H1 (cell line): ENCODE data around the gene PRKCA.

Experiments used
- BACH1 ChIP-seq: IDR thresholded peaks from 2 replicates; pipeline ENCODE4 v1.6.1; 2012; ENCODE audit warnings: low read length, improper control_type of control experiment
- EP300 ChIP-seq, 2 experiments: IDR thresholded peaks; 1 replicate in 1 of 2; 2 replicates in 1 of 2; pipeline ENCODE4 v1.6.1; 2011 to 2012; ENCODE audit warnings: low read depth in 2 of 2, low read length in 2 of 2, mild to moderate bottlenecking in 2 of 2, borderline replicate concordance in 1 of 2, inconsistent platforms in 1 of 2, moderate library complexity in 1 of 2
- POLR2A ChIP-seq, 2 experiments: IDR thresholded peaks; 1 replicate in 1 of 2; 2 replicates in 1 of 2; pipeline ENCODE4 v1.6.1; 2011; ENCODE audit warnings: low read depth in 2 of 2, low read length in 2 of 2, mild to moderate bottlenecking in 2 of 2; ENCODE audit errors: control extremely low read depth in 1 of 2
- SIN3A ChIP-seq, 2 experiments: IDR thresholded peaks in 1 of 2; conservative IDR thresholded peaks in 1 of 2; 2 replicates each; pipeline ENCODE4 v1.6.1; 2011 to 2012; ENCODE audit warnings: low read length in 2 of 2, improper control_type of control experiment in 1 of 2, low read depth in 1 of 2, mild to moderate bottlenecking in 1 of 2
- TAF1 ChIP-seq: IDR thresholded peaks from 2 replicates; pipeline ENCODE4 v1.6.1; 2011; ENCODE audit warnings: mild to moderate bottlenecking, low read depth, low read length
- YY1 ChIP-seq: IDR thresholded peaks from 2 replicates; pipeline ENCODE4 v1.6.1; 2011; ENCODE audit warnings: low read depth, mild to moderate bottlenecking, low read length
- TF ChIP-seq, protein P1 (sequence below), 3 experiments: IDR thresholded peaks; 1 replicate in 2 of 3; 2 replicates in 1 of 3; pipeline versions ENCODE4 v1.5.1 to v1.6.1; 2011; ENCODE audit warnings: low read length in 3 of 3, mild to moderate bottlenecking in 3 of 3, inconsistent platforms in 2 of 3, low read depth in 1 of 3, moderate library complexity in 1 of 3; ENCODE audit not compliant: insufficient read depth in 1 of 3; ENCODE audit errors: control extremely low read depth in 1 of 3
- TF ChIP-seq, protein P2 (sequence below): fragments of 300-600 bp; sonication (generic); IDR thresholded peaks from 2 replicates; pipeline ENCODE4 v1.7.1; 2012; ENCODE audit warnings: low read length, moderate library complexity, mild to moderate bottlenecking, inconsistent platforms; ENCODE audit not compliant: insufficient replicate concordance

DNA sequence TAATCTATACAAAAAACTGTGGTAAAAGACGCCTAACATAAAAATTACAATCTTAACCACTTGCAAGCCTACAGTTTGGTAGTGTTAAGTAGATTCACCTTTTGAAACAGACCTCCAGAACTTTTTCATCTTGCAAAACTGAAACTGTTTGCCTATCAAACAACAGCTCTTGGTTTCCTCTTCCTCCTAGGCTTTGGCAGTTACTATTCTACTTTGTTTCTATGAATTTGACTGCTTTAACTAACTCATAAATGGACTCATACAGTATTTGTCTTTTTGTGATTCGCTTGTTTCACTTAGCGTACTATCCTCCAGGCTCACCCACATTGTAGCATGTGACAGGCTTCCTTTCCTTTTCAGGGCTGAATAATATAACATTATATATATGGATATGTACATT is 97.0 kb downstream of the PRKCA start:
- no peak for TF ChIP-seq TAF1
- TF ChIP-seq, protein P1, sequence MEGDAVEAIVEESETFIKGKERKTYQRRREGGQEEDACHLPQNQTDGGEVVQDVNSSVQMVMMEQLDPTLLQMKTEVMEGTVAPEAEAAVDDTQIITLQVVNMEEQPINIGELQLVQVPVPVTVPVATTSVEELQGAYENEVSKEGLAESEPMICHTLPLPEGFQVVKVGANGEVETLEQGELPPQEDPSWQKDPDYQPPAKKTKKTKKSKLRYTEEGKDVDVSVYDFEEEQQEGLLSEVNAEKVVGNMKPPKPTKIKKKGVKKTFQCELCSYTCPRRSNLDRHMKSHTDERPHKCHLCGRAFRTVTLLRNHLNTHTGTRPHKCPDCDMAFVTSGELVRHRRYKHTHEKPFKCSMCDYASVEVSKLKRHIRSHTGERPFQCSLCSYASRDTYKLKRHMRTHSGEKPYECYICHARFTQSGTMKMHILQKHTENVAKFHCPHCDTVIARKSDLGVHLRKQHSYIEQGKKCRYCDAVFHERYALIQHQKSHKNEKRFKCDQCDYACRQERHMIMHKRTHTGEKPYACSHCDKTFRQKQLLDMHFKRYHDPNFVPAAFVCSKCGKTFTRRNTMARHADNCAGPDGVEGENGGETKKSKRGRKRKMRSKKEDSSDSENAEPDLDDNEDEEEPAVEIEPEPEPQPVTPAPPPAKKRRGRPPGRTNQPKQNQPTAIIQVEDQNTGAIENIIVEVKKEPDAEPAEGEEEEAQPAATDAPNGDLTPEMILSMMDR (IDR thresholded peaks at IDR 0.05; ENCODE audit: control extremely low read depth in 1 of 3, insufficient read depth in 1 of 3, low read depth in 1 of 3, low read length in 3 of 3): no peak
- no peak for TF ChIP-seq EP300 (IDR thresholded peaks at IDR 0.05; ENCODE audit: borderline replicate concordance in 1 of 2, low read depth in 2 of 2, low read length in 2 of 2)
- no peak for TF ChIP-seq BACH1
- no peak for TF ChIP-seq YY1
- TF ChIP-seq, protein P2, sequence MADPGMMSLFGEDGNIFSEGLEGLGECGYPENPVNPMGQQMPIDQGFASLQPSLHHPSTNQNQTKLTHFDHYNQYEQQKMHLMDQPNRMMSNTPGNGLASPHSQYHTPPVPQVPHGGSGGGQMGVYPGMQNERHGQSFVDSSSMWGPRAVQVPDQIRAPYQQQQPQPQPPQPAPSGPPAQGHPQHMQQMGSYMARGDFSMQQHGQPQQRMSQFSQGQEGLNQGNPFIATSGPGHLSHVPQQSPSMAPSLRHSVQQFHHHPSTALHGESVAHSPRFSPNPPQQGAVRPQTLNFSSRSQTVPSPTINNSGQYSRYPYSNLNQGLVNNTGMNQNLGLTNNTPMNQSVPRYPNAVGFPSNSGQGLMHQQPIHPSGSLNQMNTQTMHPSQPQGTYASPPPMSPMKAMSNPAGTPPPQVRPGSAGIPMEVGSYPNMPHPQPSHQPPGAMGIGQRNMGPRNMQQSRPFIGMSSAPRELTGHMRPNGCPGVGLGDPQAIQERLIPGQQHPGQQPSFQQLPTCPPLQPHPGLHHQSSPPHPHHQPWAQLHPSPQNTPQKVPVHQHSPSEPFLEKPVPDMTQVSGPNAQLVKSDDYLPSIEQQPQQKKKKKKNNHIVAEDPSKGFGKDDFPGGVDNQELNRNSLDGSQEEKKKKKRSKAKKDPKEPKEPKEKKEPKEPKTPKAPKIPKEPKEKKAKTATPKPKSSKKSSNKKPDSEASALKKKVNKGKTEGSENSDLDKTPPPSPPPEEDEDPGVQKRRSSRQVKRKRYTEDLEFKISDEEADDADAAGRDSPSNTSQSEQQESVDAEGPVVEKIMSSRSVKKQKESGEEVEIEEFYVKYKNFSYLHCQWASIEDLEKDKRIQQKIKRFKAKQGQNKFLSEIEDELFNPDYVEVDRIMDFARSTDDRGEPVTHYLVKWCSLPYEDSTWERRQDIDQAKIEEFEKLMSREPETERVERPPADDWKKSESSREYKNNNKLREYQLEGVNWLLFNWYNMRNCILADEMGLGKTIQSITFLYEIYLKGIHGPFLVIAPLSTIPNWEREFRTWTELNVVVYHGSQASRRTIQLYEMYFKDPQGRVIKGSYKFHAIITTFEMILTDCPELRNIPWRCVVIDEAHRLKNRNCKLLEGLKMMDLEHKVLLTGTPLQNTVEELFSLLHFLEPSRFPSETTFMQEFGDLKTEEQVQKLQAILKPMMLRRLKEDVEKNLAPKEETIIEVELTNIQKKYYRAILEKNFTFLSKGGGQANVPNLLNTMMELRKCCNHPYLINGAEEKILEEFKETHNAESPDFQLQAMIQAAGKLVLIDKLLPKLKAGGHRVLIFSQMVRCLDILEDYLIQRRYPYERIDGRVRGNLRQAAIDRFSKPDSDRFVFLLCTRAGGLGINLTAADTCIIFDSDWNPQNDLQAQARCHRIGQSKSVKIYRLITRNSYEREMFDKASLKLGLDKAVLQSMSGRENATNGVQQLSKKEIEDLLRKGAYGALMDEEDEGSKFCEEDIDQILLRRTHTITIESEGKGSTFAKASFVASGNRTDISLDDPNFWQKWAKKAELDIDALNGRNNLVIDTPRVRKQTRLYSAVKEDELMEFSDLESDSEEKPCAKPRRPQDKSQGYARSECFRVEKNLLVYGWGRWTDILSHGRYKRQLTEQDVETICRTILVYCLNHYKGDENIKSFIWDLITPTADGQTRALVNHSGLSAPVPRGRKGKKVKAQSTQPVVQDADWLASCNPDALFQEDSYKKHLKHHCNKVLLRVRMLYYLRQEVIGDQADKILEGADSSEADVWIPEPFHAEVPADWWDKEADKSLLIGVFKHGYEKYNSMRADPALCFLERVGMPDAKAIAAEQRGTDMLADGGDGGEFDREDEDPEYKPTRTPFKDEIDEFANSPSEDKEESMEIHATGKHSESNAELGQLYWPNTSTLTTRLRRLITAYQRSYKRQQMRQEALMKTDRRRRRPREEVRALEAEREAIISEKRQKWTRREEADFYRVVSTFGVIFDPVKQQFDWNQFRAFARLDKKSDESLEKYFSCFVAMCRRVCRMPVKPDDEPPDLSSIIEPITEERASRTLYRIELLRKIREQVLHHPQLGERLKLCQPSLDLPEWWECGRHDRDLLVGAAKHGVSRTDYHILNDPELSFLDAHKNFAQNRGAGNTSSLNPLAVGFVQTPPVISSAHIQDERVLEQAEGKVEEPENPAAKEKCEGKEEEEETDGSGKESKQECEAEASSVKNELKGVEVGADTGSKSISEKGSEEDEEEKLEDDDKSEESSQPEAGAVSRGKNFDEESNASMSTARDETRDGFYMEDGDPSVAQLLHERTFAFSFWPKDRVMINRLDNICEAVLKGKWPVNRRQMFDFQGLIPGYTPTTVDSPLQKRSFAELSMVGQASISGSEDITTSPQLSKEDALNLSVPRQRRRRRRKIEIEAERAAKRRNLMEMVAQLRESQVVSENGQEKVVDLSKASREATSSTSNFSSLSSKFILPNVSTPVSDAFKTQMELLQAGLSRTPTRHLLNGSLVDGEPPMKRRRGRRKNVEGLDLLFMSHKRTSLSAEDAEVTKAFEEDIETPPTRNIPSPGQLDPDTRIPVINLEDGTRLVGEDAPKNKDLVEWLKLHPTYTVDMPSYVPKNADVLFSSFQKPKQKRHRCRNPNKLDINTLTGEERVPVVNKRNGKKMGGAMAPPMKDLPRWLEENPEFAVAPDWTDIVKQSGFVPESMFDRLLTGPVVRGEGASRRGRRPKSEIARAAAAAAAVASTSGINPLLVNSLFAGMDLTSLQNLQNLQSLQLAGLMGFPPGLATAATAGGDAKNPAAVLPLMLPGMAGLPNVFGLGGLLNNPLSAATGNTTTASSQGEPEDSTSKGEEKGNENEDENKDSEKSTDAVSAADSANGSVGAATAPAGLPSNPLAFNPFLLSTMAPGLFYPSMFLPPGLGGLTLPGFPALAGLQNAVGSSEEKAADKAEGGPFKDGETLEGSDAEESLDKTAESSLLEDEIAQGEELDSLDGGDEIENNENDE: no peak
- no peak for TF ChIP-seq POLR2A (IDR thresholded peaks at IDR 0.05; ENCODE audit: control extremely low read depth in 1 of 2, low read depth in 2 of 2, low read length in 2 of 2)
- TF ChIP-seq SIN3A (conservative IDR thresholded peaks at IDR 0.05 in 1 of 2, IDR thresholded peaks at IDR 0.05 in 1 of 2; ENCODE audit: low read depth in 1 of 2, low read length in 2 of 2): no peak
